Jurkat, Clone E6-1 (cell line): ENCODE results near the gene AIG1. TPM values are rescaled to one million over a fixed set of nuclear protein-coding genes. Genes with fewer than 3 reads are reported as not detected.
"Not testable (repeated sequence)": the region's sequence is repeated elsewhere in the genome, so short reads cannot be mapped to it uniquely, and the experiment has no call there.

Experiments used
- DNase-seq: peaks from one replicate; pipeline ENCODE4 v3.0.0-alpha.2; 2011; ENCODE audit warnings: low read depth, low spot score
- H3K4me3 ChIP-seq: 2 replicates; pipeline ENCODE4 v1.5.1; 2011; ENCODE audit warnings: mild to moderate bottlenecking, low read length, control low read depth, moderate library complexity
- polyA plus RNA-seq: library from polyadenylated mRNA; unstranded; fragments of >200 nt; gene quantifications from one replicate; pipeline ENCODE4 v1.2.1, GENCODE V29; 2012; ENCODE audit warnings: missing spikeins; ENCODE audit not compliant: insufficient read length, insufficient read depth

The AIG1 gene, protein sequence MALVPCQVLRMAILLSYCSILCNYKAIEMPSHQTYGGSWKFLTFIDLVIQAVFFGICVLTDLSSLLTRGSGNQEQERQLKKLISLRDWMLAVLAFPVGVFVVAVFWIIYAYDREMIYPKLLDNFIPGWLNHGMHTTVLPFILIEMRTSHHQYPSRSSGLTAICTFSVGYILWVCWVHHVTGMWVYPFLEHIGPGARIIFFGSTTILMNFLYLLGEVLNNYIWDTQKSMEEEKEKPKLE
- 21.0 TPM for polyA plus RNA-seq

DNA sequence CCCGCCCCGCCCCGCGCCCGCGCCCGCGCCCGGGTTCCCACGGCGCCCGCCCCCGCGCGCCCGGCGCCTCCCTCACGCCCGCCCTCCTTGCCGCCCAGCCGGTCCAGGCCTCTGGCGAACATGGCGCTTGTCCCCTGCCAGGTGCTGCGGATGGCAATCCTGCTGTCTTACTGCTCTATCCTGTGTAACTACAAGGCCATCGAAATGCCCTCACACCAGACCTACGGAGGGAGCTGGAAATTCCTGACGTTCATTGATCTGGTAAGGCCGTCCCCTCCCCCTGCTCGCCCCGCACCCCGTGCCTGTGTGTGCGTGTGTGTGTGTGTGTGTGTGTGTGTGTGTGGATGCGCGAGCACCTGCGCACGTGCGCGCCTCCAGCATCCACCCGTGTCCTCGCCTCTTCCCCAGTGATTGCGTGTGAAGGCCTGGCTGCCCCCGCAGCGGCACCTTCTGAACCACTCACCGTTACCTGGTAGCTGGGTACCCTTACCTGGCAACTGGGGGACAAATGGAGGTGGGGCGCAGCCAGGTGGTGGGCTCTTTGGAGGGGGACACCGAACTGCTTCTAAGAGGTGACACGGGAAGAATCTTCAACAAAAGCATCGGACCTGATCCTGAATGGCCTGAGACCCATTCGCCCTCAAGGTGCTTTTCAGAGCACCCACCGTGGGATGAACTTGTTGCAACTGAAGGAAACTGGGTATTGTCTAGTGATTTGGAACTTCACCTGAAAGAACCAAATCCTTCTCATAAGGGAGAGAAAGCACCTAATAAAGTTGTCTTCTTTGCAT is at the start of gene AIG1:
TSS of gene AIG1 (plus strand) at position 84 of the 791 bp plus-strand sequence. CDS start at position 121, 37 bp downstream.
- H3K4me3 ChIP-seq = peak within 1 kb of the TSS; percentile 59

DNA sequence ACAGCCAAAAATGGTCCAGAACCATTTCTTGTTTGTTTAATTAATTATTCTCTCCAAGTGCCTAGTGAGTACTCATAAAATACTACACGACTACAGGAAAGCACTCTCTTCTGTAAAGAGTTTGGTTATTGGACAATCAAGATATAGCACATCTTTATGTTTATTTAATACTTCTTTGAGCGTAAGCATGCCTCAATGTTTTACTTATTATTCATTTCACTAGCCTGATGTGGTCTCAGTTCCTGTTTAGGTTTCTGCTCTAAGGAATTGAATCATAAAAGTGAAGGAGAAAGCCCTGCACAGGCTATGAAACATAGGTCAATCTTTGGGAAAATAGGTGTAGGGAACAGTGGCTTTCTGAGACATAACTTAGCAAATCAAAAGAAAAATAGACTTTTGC is 45.9 kb upstream of the AIG1 start:
- DNase-seq = no peak

More for the DNA sequence above, at the start of gene AIG1:
- peak; percentile 28 for DNase-seq

DNA sequence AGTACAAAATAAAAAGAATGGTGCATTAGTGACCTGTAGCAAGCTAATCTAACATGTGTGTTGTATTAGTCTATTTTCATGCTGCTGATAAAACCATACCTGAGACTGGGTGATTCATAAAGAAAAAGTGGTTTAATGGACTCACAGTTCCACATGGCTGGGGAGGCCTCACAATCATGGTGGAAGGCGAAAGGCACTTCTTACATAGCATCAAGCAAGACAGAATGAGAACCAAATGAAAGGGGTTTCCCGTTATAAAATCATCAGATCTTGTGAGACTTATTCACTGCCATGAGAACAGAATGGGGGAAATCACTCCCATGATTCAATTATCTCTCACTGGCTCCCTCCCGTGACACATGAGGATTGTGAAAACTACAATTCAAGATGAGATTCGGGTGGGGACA is 45.4 kb upstream of the AIG1 start:
- no peak overlapping the region for H3K4me3 ChIP-seq
- DNase-seq = no peak

More for the DNA sequence above, 45.9 kb upstream of the AIG1 start:
- no peak overlapping the region for H3K4me3 ChIP-seq

DNA sequence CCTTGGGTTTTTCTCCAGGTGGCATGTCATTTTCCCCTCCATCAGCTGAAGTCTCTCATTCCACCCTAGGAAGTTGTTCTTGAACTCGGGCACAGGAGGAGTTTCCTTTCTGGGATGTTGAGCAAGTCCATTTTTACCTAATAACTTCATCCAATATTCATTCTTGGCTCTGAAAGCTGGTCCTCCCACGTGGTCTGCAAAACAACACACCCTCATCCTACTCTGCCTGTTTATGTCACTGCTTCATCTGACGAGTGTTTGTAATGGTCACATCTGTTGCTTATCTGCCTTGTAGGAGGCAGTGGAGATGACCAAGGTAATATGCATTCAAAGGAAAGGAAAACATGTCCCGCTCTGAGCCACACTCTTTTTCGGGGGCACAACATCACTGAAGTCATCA is 41.7 kb upstream of the AIG1 start:
- no peak for DNase-seq
- H3K4me3 ChIP-seq = no peak overlapping the region

DNA sequence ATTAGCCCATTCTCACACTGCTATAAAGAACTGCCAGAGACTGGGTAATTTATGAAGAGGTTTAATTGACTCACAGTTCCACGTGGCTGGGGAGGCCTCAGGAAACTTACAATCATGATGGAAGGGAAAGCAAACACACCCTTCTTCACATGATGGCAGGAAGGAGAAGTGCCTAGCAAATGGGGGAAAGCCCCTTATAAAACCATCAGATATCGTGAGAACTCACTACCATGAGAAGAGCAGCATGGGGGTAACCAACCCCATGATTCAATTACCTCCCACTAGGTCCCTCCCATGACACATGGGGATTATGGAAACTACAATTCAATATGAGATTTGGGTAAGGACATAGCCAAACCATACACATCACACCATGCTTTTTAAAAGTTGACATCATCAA is 39.8 kb upstream of the AIG1 start:
- DNase-seq, H3K4me3 ChIP-seq: not testable (repeated sequence)

GRCh38 chr6:143021543-143021942 is 39.1 kb upstream of the AIG1 start:
- no peak for DNase-seq

DNA sequence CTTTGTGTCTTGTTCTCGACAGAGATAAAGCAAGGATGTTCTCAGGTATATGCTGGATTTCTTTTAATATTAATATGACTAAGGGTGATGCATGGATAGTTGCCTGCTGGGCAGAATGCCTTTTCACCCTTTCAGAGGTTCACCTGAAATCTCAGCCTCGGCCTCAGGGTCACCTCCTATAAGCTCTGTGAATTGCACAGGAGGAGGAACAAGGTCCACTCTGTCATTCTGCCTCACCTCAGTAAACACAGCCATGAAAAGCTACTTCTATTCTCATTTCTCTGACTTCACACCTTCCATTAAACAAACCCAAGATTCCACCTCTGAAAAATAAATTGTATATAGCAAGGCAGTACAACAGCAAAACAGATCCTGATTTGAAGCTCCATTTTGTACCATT is 38.1 kb upstream of the AIG1 start:
- no peak overlapping the region for H3K4me3 ChIP-seq
- no peak for DNase-seq

More at GRCh38 chr6:143021543-143021942, 39.1 kb upstream of the AIG1 start:
- no peak overlapping the region for H3K4me3 ChIP-seq

GRCh38 chr6:143023695-143024094 is 37.0 kb upstream of the AIG1 start:
- no peak for DNase-seq
- no peak overlapping the region for H3K4me3 ChIP-seq

DNA sequence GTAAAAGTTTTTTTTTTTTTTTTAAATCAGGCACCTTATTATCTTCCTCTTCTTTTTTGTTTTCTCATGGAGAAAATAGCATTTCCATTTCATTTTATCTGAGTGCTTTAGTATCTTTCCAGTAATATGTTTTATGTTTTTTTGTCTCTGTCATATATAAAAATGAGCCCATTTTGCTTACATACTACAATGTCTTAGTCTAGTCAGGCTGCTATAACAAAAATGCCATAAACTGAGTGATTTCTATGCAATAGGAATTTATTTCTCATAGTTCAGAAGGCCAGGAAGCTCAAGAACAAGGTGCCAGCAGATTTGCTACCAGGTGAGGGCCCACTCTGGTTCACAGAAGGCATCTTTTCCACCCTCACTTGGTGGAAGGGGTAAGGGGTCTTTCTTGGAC is 35.7 kb upstream of the AIG1 start:
- H3K4me3 ChIP-seq = no peak overlapping the region
- no peak for DNase-seq

- DNase-seq = peak; percentile 35
- H3K4me3 ChIP-seq = no peak overlapping the region
Observed at GRCh38 chr6:143026696-143027449, 33.8 kb upstream of the AIG1 start.

DNA sequence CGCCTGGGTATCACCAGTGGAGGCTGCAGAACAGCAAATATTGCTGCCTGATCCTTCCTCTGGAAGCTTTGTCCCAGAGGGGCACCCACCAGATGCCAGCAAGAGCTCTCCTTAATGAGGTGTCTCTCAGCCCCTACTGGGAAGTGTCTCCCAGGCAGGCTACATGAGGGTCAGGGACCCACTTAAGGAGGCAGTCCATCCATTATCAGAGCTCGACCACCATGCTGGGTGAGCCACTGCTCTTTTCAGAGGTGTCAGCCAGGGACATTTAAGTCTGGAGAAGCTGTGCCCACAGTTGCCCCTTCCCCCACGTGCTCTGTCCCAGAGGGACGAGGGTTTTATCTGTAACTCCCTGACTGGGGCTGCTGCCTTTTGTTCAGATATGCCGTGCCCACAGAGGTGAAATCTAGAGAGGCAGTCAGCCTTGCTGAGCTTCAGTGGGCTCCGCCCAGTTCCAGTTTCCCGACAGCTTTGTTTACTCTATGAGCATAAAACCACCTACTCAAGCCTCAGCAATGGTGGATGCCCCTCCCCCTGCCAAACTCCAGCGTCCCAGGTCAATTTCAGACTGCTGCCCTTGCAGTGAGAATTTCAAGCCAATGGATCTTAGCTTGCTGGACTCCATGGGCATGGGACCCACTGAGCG is 25.9 kb upstream of the AIG1 start:
- no peak overlapping the region for H3K4me3 ChIP-seq
- no peak for DNase-seq

DNA sequence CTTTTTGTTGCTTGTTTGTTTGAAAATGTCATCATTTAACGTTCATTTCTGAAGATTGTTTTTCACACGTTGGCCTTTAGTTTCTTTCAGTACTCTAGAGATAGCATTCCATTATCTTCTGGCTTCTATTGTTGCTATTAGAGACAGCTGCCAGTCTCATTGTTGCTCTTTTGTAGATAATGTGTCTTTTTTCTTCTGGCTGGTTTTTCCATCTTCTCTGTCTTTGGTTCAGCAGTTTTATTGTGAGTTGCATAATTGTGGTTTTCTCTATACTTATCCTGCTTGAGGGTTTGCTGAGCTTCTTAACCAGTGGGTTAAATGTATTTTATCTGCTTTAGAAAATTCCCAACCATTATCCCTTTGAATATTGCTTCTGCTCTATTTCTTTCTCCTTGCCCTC is 23.2 kb upstream of the AIG1 start:
- H3K4me3 ChIP-seq = no peak overlapping the region
- DNase-seq = no peak

- H3K4me3 ChIP-seq = no peak overlapping the region
- no peak for DNase-seq
Observed at GRCh38 chr6:143038833-143039232, 21.9 kb upstream of the AIG1 start.

- DNase-seq = no peak
Observed at GRCh38 chr6:143039548-143039947, 21.1 kb upstream of the AIG1 start.

DNA sequence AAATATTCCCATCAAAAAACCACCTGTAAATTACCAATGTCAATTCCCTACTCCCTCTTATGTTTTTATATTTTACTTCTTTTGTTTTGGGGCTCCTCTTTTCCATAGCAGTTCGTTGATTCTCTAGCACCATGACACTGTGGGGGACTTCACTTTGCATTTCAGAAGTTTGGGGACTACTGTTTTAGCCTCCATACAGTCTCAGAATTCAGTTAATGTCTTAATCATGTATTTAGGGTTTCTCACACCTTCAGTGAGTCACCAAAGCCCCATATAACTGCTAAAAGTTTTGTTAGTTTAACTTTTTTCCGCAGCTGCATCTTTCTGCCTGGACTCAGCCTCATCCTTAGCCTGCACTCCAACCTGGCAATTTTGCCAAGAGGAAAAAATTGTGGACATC is 20.7 kb upstream of the AIG1 start:
- no peak for DNase-seq

More at GRCh38 chr6:143039548-143039947, 21.1 kb upstream of the AIG1 start:
- no peak overlapping the region for H3K4me3 ChIP-seq

DNA sequence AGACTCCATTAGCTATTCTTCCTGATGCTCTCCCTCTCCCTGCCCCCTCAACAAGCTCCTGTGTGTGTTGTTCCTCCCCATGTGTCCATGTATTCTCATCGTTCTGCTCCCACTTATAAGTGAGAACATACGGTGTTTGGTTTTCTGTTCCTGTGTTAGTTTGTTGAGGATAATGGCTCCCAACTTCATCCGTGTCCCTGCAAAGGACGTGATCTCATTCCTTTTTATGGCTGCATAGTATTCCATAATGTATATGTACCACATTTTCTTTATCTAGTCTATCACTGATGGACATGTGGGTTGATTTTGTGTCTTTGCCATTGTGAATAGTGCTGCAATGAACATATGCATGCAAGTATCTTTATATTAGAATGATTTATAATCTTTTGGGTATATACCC is 16.3 kb upstream of the AIG1 start:
- DNase-seq, H3K4me3 ChIP-seq: not testable (repeated sequence)

More for the DNA sequence above, 20.7 kb upstream of the AIG1 start:
- no peak overlapping the region for H3K4me3 ChIP-seq

DNA sequence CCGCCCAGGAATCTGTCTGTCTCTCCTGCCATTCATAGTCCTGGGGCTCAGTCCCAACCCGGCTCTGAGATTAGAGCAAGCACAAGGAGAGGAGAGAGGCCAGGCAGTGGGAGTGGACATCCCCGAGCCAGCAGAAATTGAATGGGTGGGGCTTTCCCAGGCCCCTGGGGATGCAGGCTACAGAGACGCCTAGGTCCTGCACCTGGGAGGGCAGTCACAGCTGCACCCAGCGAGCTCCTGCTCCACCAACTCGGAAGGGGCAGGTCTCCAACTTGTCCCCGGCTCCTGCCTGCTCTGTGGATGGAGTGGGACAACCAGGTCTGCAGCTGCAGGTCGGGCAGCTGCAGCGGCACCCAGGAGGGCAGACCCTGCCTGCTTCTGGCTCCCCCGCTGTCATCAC is 11.1 kb upstream of the AIG1 start:
- DNase-seq = no peak
- H3K4me3 ChIP-seq = no peak overlapping the region

DNA sequence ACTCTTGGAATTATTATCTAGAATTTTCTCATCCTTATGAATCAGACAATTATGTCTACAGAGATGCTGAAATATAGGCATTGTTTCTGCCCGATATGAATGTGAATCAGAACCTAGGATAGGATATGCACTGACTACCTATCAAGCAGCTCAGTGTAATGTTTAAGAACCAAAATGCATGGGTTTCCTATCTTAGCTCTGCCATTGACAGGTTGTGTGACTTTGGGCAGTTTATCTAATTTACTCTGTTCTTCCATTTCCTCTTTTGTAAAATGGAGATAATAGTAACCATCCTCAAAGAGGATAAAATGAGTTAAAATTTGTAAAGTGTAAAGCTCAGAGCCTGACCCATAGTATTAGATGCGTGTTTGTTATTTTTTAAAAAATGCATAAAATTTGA is 10.2 kb upstream of the AIG1 start:
- no peak overlapping the region for H3K4me3 ChIP-seq
- no peak for DNase-seq

GRCh38 chr6:143052282-143052681 is 8.4 kb upstream of the AIG1 start:
- no peak overlapping the region for H3K4me3 ChIP-seq
- DNase-seq = no peak
